ENCODE results near the gene SPATS1. TPM values are rescaled to one million over a fixed set of nuclear protein-coding genes. Genes with fewer than 3 reads are reported as not detected.

Gene SPATS1
- total RNA-seq, 1 donor from 2014 or later = 1.8 TPM

DNA sequence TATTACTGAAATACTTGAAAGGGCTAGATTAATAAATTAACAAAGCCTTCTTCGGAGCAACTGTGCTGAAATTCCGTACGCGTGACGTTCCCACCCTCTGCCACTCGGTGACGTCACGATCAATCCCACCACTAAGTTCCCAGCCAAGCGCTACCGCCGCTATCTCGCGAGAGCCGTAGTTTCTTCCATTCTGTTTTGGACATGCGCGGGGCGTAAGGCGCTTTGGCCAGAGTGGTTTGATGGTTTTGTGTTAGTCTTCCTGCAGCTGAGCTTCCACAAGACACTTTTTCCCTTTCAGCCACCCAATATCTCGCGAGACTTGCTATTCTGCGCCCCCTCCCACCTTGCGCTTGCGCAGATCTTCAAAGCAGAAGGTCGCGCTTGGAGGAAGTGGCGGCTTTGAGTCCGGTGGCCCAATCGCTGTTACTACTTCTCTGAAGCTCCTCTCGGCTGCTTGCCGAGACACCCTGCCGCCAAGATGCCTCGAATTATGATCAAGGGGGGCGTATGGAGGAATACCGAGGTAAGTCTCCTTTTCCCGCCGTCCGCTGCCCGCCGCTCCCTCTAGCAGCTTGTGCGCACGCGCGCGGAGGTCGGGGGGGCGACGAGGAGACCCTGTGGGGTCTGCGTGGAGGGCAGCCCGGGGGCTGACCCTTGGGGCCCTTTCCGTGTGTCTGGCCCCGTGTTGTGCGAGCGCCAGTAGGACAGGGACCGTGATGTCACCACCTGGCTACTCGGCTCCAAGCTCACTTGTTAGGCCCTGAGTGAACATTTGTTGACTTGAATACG lies 45.1 kb downstream of the SPATS1 start, which contains the start of gene CDC5L:
CDC5L (plus strand) TSS at position 361 of the 789 bp plus-strand sequence; CDS start at position 479, 118 bp downstream.
- intact Hi-C loops (cut with DNase I) = no loop called here

DNA sequence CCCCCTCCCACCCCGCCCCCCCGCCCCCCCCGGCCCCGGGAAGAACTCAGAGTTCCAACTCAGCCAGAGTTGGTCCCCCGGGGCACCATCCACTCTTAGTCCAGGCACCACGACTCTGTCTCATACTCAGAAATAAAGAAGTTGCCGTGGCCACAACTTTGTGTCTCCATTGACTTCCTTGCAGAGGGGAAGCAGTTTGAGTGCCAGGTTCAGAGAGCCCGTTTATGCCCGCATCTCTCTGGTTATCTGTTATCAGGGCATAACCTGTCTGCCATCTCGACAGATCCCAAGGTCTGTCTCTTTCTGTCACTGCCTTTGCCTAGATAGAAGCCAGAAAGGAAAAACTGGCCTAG lies 45.7 kb downstream of the SPATS1 start:
- peak overlapping the region; percentile 90 for H3K27ac ChIP-seq
- DNase-seq (no peak), ATAC-seq (no peak)
- H3K36me3 ChIP-seq = peaks cover 18% of the 10 kb centered on the region
- no peaks in the 10 kb centered on the region for H3K9me3 ChIP-seq
- no peaks in the 10 kb centered on the region for H3K27me3 ChIP-seq (ENCODE audit: low read depth)
- H3K4me3 ChIP-seq = peak overlapping the region; percentile 87
- peaks cover 22% of the 10 kb centered on the region for H3K4me1 ChIP-seq
- TF ChIP-seq, protein P1, sequence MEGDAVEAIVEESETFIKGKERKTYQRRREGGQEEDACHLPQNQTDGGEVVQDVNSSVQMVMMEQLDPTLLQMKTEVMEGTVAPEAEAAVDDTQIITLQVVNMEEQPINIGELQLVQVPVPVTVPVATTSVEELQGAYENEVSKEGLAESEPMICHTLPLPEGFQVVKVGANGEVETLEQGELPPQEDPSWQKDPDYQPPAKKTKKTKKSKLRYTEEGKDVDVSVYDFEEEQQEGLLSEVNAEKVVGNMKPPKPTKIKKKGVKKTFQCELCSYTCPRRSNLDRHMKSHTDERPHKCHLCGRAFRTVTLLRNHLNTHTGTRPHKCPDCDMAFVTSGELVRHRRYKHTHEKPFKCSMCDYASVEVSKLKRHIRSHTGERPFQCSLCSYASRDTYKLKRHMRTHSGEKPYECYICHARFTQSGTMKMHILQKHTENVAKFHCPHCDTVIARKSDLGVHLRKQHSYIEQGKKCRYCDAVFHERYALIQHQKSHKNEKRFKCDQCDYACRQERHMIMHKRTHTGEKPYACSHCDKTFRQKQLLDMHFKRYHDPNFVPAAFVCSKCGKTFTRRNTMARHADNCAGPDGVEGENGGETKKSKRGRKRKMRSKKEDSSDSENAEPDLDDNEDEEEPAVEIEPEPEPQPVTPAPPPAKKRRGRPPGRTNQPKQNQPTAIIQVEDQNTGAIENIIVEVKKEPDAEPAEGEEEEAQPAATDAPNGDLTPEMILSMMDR (IDR thresholded peaks at IDR 0.05) = no peak
- intact Hi-C loops (cut with DNase I) = no loop called here

More for the DNA sequence above, 45.1 kb downstream of the SPATS1 start, which contains the start of gene CDC5L:
- Histone ChIP-seq H3K9me3 (no peaks in the 10 kb centered on the region), H3K4me1 (peaks cover 22% of the 10 kb centered on the region), H3K27me3 (ENCODE audit: low read depth) (no peaks in the 10 kb centered on the region), H3K27ac (peak within 1 kb of the TSS; percentile 90), H3K36me3 (peaks cover 12% of the 10 kb centered on the region), H3K4me3 (peak within 1 kb of the TSS; percentile 87)
- ATAC-seq = peak; percentile 93 to 94
- peak; percentile 94 for DNase-seq
- TF ChIP-seq, protein P1 (IDR thresholded peaks at IDR 0.05) = no peak

DNA sequence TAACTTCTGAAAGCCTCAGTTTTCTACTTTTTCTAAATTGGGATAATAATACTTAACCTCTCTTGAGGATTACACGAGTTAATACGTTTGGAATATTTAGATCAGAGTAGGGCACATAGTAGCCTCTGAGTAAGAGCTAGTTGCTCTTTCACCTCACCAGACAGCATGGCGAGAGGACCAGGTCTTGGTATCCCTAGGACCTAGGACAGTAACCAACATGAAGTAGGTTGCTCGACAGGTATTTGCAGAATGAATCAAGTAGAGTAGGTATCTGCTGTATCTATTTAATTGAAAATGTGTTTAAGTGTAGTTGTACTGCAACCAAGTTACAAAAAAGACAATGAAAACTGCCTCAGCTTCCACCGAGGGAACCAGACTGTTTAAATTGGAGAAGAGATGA lies 46.4 kb downstream of the SPATS1 start:
- ATAC-seq = no peak
- TF ChIP-seq, protein P1 (IDR thresholded peaks at IDR 0.05) = no peak
- intact Hi-C loops (cut with DNase I) = no loop called here
- Histone ChIP-seq H3K27ac (no peak overlapping the region), H3K4me1 (peaks cover 22% of the 10 kb centered on the region), H3K9me3 (no peaks in the 10 kb centered on the region), H3K36me3 (peaks cover 25% of the 10 kb centered on the region), H3K4me3 (peak overlapping the region; percentile 87), H3K27me3 (ENCODE audit: low read depth) (no peaks in the 10 kb centered on the region)
- DNase-seq = no peak

DNA sequence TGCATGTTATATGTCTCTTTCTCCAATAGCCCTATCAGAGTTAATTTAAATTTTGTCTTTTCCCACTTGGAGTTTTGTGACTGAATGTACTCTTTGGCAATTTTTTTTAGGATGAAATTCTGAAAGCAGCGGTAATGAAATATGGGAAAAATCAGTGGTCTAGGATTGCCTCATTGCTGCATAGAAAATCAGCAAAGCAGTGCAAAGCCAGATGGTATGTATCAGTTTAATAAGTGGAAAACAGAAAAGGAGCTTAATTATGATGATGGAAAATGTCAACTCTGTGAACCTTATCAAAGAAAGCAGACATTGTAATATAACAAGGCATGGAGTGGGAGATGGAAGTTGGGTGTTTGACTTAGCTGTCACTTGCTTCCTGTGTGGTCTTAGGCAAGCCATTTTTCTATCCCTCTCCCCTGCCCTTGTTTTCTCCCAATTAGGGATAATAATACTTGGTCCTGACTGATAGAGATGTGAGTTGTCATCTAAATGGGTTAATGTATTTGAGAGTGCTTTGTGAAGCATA lies 47.8 kb downstream of the SPATS1 start:
- Histone ChIP-seq H3K9me3 (no peaks in the 10 kb centered on the region), H3K27me3 (ENCODE audit: low read depth) (no peaks in the 10 kb centered on the region), H3K36me3 (peaks cover 39% of the 10 kb centered on the region), H3K27ac (no peak overlapping the region), H3K4me3 (no peak overlapping the region), H3K4me1 (peaks cover 22% of the 10 kb centered on the region)
- ATAC-seq (no peak), DNase-seq (no peak)
- TF ChIP-seq, protein P1 (IDR thresholded peaks at IDR 0.05) = no peak
- intact Hi-C loops (cut with DNase I) = no loop called here

Other genes starting within 250 kb of the SPATS1 start
- gene MRPL14, start 215.2 kb upstream of the SPATS1 start, total RNA-seq = 83.9 TPM
- gene TMEM63B, start 215.1 kb upstream of the SPATS1 start, total RNA-seq = 99.2 TPM
- gene CAPN11, start 183.8 kb upstream of the SPATS1 start, total RNA-seq = 0.27 TPM
- not detected for gene MYMX, start 125.7 kb upstream of the SPATS1 start, total RNA-seq
- 36.2 TPM for gene SLC29A1, start 119.1 kb upstream of the SPATS1 start, total RNA-seq
- 680 TPM for gene HSP90AB1, start 95.5 kb upstream of the SPATS1 start, total RNA-seq
- 23.8 TPM for gene SLC35B2, start 85.1 kb upstream of the SPATS1 start, total RNA-seq
- gene NFKBIE, start 77.1 kb upstream of the SPATS1 start, total RNA-seq = 10.4 TPM
- not detected for gene TMEM151B, start 72.2 kb upstream of the SPATS1 start, total RNA-seq
- 12.0 TPM for gene AARS2, start 29.3 kb upstream of the SPATS1 start, total RNA-seq
- gene CDC5L, start 45.1 kb downstream of the SPATS1 start, total RNA-seq = 18.3 TPM

All from lower lobe of right lung (tissue), 2 donors.